GM18951 (cell line): ENCODE measurements around the gene LCA5.
"Not testable (repeated sequence)": the region's sequence is repeated elsewhere in the genome, so short reads cannot be mapped to it uniquely, and the experiment has no call there.

ENCODE experiments used
- POLR2A ChIP-seq: IDR thresholded peaks from 4 replicates; pipeline ENCODE4 v1.6.1; 2011; ENCODE audit warnings: mild to moderate bottlenecking; ENCODE audit not compliant: insufficient read length, insufficient read depth; ENCODE audit errors: extremely low read depth
- in situ Hi-C: fragments of 300-500 bp; cut with MboI; formaldehyde crosslinking; loops from one replicate; pipeline ENCODE4 v1.12.0; 2022; ENCODE audit warnings: low sequenced_read_pairs, mixed read lengths, inconsistent platforms; ENCODE audit not compliant: unreplicated experiment

LCA5 gene

DNA sequence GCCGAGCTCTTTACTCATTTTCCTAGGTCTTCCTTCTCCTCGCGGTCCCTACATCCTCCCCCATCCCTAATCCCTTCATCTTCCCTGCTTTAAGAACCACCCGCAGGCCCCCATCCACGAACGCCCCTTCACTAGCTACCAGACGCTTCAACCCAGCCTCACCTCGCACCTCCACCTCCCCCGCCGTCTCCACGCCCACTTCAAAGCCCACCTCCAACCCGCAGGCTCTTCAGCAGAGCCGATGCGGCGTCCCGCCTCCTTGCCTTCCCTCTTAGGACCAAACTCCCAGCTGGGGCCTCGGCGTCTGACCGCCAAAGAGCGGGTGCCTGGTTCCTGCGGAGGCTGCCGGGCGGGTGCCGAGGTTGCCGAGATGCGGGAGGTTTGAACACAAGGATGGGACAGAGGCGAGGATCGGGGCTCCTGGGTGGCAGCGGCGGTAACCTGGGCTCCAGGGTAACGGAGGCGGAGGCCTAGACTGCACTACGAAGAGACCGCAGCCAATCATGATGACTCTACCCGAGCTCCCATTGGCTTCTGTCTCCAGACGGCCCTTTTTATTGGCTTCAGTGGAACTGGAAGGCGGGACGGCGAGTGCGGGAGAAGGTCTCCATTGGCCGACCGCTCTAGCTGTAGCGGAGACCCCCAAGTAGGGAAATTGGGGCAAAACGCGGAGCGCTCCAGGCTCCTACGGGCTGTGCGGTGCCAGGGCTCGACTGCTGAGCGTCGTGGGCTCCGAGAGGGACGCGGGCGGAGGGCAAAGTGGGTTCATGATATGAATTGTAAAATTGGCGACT lies at the start of gene LCA5:
Gene LCA5, minus strand, starts transcription at position 477 of the 794 bp plus-strand sequence. CDS start 18,536 bp downstream, outside the sequence.
- TF ChIP-seq POLR2A, result peak; percentile 58
- in situ Hi-C loops, result no loop called here

DNA sequence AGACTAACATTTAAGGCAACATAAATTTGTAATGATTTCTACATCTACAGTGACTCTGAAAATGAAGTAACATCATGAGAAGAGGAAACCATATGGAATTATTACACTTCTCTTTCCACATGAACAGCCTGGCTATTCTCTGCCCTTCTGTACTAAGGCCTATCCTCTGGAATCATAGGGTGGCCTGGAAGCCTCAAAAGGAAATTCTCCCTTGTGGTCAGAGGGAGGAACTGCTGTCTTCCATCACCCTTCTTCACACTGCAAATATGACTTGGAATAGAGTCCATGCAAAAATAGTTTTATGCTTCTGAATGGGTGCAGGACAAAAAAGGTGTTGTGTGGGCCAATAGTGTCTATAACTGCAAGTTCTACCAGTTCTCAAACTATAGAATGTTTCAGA lies 49.3 kb upstream of the LCA5 start:
- no peak for TF ChIP-seq POLR2A
- in situ Hi-C loops, result no loop called here

DNA sequence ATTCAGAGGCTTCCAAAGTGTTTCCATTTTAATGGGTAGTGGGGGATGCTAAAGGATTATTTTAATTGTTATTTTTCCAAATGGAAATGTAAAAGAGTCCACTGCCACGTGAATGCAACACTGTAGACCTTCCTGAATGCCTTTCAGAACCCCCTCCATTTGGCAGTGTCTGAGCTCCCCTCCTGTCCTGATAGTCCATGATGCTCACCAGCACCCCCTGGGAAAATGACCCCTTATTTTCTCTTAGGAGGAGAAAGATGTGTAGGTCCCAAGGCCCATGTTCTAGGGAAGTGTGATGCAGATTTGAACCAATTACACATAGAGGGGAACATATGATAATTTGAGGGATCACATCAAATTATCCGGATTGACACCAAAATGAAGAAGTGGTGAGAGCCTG lies 47.1 kb upstream of the LCA5 start:
- in situ Hi-C loops, result no loop called here
- no peak for TF ChIP-seq POLR2A

DNA sequence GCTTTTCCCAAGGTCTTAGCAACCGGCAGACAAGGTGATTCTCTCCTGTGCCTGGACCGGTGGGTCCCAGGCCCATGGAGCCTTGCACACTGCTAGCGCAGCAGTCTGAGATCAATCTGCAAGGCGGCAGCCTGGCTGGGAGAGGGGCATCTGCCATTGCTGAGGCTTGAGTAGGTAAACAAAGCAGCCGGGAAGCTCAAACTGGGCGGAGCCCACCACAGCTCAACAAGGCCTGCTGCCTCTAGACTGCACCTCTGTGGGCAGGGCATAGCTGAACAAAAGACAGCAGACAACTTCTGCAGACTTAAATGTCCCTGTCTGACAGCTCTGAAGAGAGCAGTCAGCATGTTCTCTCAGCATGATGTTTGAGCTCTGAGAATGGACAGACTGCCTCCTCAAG lies 40.7 kb upstream of the LCA5 start:
- in situ Hi-C loops, result not testable (repeated sequence)

DNA sequence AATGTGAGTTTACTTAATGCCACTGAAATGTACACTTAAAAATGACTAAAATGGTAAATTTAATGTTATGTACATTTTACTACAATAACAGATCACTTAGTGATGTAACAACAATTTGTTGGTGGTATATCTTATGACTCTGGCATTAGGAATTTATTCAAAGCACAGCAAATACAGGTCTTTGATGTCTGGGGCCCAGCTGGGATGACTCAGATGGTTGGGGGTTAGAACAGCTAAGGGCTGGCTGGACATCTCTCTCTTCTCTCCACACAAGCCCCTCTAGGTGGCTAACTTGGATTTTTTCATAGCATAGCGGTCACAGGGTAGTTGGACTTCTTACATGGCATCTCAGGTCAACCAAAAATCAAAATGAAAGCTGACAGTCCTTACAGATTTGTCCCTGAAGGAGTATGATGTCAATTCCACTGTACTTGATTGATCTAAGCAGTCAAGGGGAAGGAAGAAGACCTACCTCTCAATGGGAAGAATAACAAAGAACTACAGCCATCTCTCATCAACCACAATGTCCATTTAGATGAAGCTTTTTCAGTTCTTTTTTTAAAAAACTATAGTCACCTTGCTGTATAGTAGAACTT lies 37.5 kb upstream of the LCA5 start:
- in situ Hi-C loops, result no loop called here
- TF ChIP-seq POLR2A, result no peak

DNA sequence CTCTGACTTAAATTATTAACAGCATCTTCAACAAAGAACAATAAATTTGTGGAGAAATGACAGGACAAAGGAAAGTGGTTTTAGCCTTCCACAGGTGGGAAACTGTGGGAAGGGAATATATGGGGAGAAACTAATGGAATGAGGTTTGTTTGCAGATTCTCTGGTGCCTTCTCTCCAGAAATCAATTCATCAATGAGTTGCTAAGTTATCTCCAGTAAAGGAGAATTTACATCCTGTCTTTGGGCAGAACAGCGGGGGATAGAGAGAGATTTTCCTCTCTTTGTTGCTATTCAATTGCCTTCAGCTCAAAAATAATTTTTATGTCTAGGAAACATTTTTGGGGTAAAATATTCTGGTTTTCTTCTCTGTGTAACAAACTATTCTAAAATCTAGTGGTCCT lies 36.9 kb upstream of the LCA5 start:
- in situ Hi-C loops, result no loop called here
- no peak for TF ChIP-seq POLR2A

DNA sequence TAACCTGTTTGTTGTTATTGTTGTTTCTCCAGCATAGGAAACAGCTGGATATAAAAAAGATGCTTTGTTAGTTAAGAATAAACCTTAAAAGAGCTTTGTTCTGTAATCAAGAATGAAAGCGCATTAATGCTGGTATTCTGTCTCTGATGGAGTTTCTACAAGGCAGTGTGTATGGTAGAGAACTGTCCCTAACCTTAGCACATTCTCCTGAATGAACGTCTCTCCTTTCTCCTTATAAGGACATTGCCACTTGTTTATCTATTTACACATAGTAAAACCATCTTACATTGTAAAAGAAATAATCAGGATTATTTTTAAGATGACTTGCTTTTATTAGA lies 33.8 kb upstream of the LCA5 start:
- no peak for TF ChIP-seq POLR2A
- in situ Hi-C loops, result no loop called here

DNA sequence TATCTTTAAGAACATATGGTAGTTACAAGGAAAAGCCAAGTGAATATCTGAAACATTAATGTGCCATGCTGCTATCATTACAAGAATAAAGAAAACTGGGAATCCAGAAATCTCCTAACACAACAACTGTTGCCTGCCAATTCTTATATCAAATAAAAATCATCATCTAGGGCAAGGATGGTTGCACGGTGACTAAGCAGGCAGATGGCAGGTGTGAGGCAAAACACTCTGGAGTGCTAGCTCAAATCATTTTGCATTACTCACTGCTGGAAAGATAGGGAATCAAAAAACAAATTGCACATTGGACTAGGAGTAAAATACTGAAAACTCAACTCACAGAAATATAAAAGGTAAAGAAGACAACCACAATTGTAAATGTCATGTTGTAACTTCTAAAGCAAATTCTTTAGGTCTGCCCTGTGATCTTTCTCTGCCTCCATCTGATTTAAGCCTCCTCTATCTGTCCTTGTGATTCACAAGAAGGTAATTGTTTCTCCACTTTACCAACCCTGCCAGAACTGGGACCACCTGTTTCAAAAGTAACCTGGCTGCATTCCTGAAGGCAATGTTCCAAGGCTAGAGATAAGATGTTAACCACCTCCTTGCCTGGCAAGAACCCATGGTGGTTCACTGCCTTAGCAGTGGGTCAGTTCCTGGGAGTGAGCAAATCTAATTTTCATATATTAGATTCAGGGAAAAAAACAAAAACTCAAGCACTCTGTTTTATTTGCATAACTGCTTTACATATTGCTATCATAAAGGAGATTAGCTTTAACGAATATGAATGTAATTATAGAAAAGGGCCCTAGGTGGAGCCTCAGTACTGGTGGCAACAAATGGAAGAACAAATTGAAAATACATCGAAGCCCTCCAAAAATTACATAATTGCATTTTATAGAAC lies 33.1 kb upstream of the LCA5 start:
- no peak for TF ChIP-seq POLR2A
- in situ Hi-C loops, result no loop called here

DNA sequence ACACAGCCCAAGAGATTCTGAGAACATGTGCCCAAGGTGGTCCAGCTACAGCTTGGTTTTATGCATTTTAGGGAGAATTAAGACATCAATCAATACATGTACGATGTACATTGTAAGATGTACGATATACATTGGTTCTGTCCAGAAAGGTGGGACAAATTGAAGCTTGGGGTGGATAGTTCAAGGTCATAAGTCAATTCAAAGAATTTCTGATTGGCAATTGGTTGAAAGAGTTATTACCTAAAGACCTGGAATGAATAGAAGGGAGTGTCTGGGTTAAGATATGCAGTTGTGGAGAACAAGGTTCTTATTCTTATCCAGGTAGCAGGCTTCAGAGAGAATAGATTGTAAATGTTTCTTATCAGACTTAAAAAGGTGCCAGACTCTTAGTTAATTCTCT lies 31.8 kb upstream of the LCA5 start:
- no peak for TF ChIP-seq POLR2A
- in situ Hi-C loops, result no loop called here

DNA sequence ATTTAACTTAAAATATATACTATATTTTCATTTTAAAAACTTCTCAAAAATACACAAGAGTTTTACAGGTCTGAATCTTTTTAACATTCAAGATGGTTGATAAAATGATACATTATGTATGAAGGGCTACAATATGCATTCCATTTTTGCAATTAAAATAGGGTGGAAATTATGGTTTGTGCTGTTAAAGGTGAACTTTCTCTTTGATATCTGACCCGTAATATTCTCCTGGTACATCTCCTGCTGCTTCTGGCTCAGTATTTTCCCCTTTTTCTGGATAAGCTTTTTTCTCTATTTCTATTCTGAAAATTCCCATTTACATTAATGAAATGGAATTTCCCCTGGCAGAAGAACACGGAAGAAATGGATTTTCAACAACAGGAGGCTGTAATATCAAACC lies 27.4 kb upstream of the LCA5 start:
- no peak for TF ChIP-seq POLR2A
- in situ Hi-C loops, result no loop called here

DNA sequence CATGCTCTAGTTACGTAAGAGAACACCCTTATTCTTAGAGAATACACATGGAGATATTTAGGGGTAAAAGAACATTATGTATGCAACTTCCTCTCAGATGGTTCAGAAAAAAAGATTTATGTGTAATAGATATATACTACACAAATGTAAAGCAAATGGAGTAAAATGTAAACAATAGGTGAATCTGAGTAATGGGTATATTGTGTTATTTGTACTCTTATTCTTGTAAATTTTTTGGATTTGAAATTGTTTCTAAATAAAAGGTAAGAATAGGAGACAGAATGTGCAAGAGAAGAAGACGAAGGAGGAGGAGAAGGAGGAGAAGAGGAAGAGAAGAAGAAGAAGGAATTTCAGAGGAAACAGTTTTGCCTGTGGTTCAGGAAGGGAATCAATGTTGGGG lies 22.5 kb upstream of the LCA5 start:
- TF ChIP-seq POLR2A, result no peak
- in situ Hi-C loops, result no loop called here

DNA sequence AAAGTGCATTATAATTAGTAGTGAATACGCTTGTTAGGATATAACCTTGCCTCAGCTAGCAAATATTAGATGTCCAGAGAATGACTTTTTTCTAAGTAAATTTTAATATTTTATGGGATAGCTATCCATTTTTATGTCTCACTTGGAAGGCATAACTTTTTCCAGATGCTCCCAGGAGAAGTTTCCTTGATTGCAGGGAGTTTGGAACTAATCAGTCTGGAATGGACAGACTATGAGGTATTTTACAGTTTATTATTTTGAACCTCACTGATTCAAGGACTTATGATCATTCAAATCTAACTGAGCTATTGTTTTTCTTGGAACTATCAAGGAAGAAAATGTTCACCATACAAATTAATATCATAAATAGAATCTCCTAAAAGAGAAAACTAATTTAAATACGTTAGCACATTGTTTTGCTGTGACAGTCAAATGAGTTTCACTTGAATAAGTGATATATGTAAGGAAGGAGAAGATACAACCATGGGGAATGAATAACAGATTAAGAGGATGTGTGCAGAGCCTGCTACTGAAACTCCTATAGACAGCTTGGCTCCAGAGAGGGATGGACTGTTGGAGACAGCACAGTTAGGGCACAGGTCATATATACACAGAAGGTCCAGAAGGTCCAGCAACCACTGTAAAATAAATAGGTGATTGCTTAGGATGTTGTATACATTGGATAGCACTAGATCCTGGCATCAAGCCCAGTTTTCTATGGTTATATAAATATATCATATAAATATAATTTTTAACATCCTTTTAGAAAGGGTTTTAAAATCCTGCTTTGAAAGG lies 20.6 kb upstream of the LCA5 start:
- in situ Hi-C loops, result no loop called here
- no peak for TF ChIP-seq POLR2A

DNA sequence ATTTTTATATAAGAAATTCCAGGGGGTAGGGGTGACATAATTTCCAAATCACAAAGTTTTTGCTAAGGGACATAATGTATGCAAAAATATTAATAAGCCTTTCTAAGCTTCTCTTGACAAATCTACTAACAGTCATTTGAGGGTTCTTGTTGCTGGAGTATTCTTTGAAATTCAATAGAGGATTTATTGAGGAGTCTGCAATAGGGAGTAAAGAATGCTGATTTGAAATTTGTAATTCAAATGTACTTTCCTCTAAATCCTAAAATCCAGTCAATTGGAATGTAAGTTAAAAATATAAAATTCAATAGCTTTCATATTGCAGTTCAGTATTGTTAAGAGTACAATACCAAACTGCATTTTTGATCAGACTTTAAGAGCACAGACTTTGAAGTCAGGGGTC lies 17.1 kb upstream of the LCA5 start:
- TF ChIP-seq POLR2A, result no peak
- in situ Hi-C loops, result no loop called here
